Panc1 (cell line): ENCODE data around the gene PROM1. TPM values are rescaled to one million over a fixed set of nuclear protein-coding genes. Genes with fewer than 3 reads are reported as not detected.

Experiments used
- ATAC-seq: fragments of 200-7000 bp; cut with Tn5 transposase; 2 replicates; pipeline ENCODE4 v1.9.1; 2020; ENCODE audit warnings: mild to moderate bottlenecking, moderate library complexity
- BruUV-seq: library from RNA; stranded (reverse); fragments of 400-500 nt; replicated peaks from 2 replicates; lab custom pipeline; 2021; lab: Mats Ljungman, UMichigan
- CTCF ChIA-PET: fragments of 300-600 bp; sonication (Branson Sonifier 250); formaldehyde crosslinking; loops from one replicate; lab custom pipeline; 2022; ENCODE audit warnings: antibody characterized with exemption; lab: Charles Lee
- POLR2A ChIA-PET: fragments of 300-600 bp; sonication (Branson Sonifier 250); formaldehyde crosslinking; loops from one replicate; lab custom pipeline; 2022; ENCODE audit warnings: antibody characterized with exemption; lab: Charles Lee
- DNase-seq: peaks from one replicate; pipeline ENCODE4 v3.0.0-alpha.2; 2010; ENCODE audit warnings: low read depth, low spot score
- H3K27ac ChIP-seq: 2 replicates; pipeline ENCODE4 v1.5.1; 2011; ENCODE audit warnings: mild to moderate bottlenecking, low read length, inconsistent platforms
- H3K27me3 ChIP-seq: fragments of 200-500 bp; sonication (Bioruptor generic); 2 replicates; pipeline ENCODE4 v1.6.0; 2014; ENCODE audit warnings: low read length, inconsistent platforms; ENCODE audit not compliant: control insufficient read depth, insufficient read depth
- H3K36me3 ChIP-seq: fragments of 200-500 bp; sonication (Bioruptor generic); 2 replicates; pipeline ENCODE4 v1.5.1; 2014; ENCODE audit warnings: inconsistent platforms, mild to moderate bottlenecking, low read length, moderate library complexity; ENCODE audit not compliant: control insufficient read depth, insufficient read depth
- H3K4me1 ChIP-seq: 2 replicates; pipeline ENCODE4 v1.5.1; 2011; ENCODE audit warnings: inconsistent platforms, mild to moderate bottlenecking, low read length, moderate library complexity; ENCODE audit not compliant: control insufficient read depth, insufficient read depth
- H3K4me3 ChIP-seq, 2 experiments: 2 replicates each; pipeline ENCODE4 v1.5.1; 2011 to 2012; ENCODE audit warnings: low read depth in 2 of 2, low read length in 2 of 2, mild to moderate bottlenecking in 2 of 2, inconsistent platforms in 1 of 2, moderate library complexity in 1 of 2
- H3K9me3 ChIP-seq: fragments of 200-500 bp; sonication (Bioruptor generic); 2 replicates; pipeline ENCODE4 v1.5.1; 2014; ENCODE audit warnings: low read depth, mild to moderate bottlenecking, inconsistent platforms, low read length, moderate library complexity; ENCODE audit not compliant: control insufficient read depth, insufficient read depth
- CTCF ChIP-seq: fragments of 450-650 bp; IDR thresholded peaks from 2 replicates; pipeline ENCODE4 v1.5.1; 2017; ENCODE audit warnings: mild to moderate bottlenecking
- POLR2AphosphoS5 ChIP-seq: IDR thresholded peaks from 2 replicates; pipeline ENCODE4 v1.6.1; 2012; ENCODE audit warnings: mild to moderate bottlenecking, low read depth, low read length, moderate library complexity
- REST ChIP-seq, 2 experiments: IDR thresholded peaks; 2 replicates each; pipeline ENCODE4 v1.6.1; 2011 to 2012; ENCODE audit warnings: low read depth in 2 of 2, control low read depth in 1 of 2, low read length in 1 of 2, mild to moderate bottlenecking in 1 of 2, moderate library complexity in 1 of 2; ENCODE audit not compliant: insufficient read depth in 1 of 2
- SIN3A ChIP-seq: IDR thresholded peaks from 2 replicates; pipeline ENCODE4 v1.6.1; 2012; ENCODE audit warnings: low read depth, mild to moderate bottlenecking, low read length, moderate library complexity, borderline replicate concordance; ENCODE audit not compliant: insufficient read depth
- TCF7L2 ChIP-seq: IDR thresholded peaks from 2 replicates; pipeline ENCODE4 v1.6.1; 2011; ENCODE audit warnings: mild to moderate bottlenecking, low read depth, low read length, inconsistent platforms
- in situ Hi-C: cut with HindIII; loops from 2 replicates; pipeline ENCODE4 v1.10.0; 2016; ENCODE audit warnings: low sequenced_read_pairs, low pct_unique_long_range_greater_than_20kb
- intact Hi-C: fragments of 100-400 bp; cut with micrococcal nuclease; formaldehyde crosslinking; loops from one replicate; pipeline ENCODE4 v1.10.0; 2022; ENCODE audit not compliant: unreplicated experiment
- total RNA-seq: library from RNA; stranded (reverse); gene quantifications from one replicate; pipeline ENCODE4 v1.2.1, GENCODE V29; 2021; ENCODE audit not compliant: unreplicated experiment

Gene PROM1
- total RNA-seq, 1 experiment from 2014 or later, result 0.18 TPM

- POLR2A ChIA-PET, result no interaction called here
- Histone ChIP-seq H3K27me3 (no peaks in the 10 kb centered on the region), H3K27ac (no peak overlapping the region), H3K36me3 (no peaks in the 10 kb centered on the region), H3K4me1 (no peaks in the 10 kb centered on the region), H3K4me3 (no peak overlapping the region), H3K9me3 (no peaks in the 10 kb centered on the region)
- ATAC-seq, result no peak
- intact Hi-C loops, result no loop called here
- no peak for DNase-seq
- no TSS peak for BruUV-seq
- in situ Hi-C loops, result no loop called here
- TF ChIP-seq TCF7L2, result no peak
- TF ChIP-seq REST (IDR thresholded peaks at IDR 0.05; ENCODE audit: insufficient read depth in 1 of 2, low read depth in 2 of 2, low read length in 1 of 2), result no peak
- TF ChIP-seq CTCF, result no peak
- TF ChIP-seq SIN3A, result no peak
- TF ChIP-seq POLR2AphosphoS5, result no peak
- CTCF ChIA-PET, result no interaction called here
These were observed 48.0 kb downstream of the PROM1 start for GRCh38 chr4:16035843-16036242.

- intact Hi-C loops (no loop called here), in situ Hi-C loops (no loop called here)
- Histone ChIP-seq H3K27me3 (no peaks in the 10 kb centered on the region), H3K4me1 (no peaks in the 10 kb centered on the region), H3K4me3 (no peak overlapping the region), H3K9me3 (no peaks in the 10 kb centered on the region), H3K27ac (no peak overlapping the region), H3K36me3 (no peaks in the 10 kb centered on the region)
- BruUV-seq, result no TSS peak
- no peak for TF ChIP-seq POLR2AphosphoS5
- no peak for TF ChIP-seq SIN3A
- no peak for TF ChIP-seq REST (IDR thresholded peaks at IDR 0.05; ENCODE audit: insufficient read depth in 1 of 2, low read depth in 2 of 2, low read length in 1 of 2)
- TF ChIP-seq CTCF, result no peak
- no peak for TF ChIP-seq TCF7L2
- CTCF ChIA-PET, result no interaction called here
- no peak for DNase-seq
- ATAC-seq, result no peak; the same call in 1 of the 2 replicates
- POLR2A ChIA-PET, result no interaction called here
These were observed 49.6 kb downstream of the PROM1 start for GRCh38 chr4:16034010-16034748.
